Right lobe of liver (tissue), 6 donors: Measurements from ENCODE around the gene CHKB. TPM values are rescaled to one million over a fixed set of nuclear protein-coding genes. Genes with fewer than 3 reads are reported as not detected.

Experiments
- ATAC-seq, 4 donors: fragments of 200-7000 bp; cut with Tn5 transposase; one replicate each; pipeline ENCODE4 v1.9.1; 2020; ENCODE audit warnings: mild to moderate bottlenecking in 4 of 4, moderate library complexity in 4 of 4
- DNase-seq, 3 donors: peaks; one replicate each; pipeline ENCODE4 v3.0.0-alpha.2; 2020
- H3K27ac ChIP-seq, 3 donors: fragments of 200-600 bp; one replicate each; pipeline ENCODE4 v1.8.0; 2022
- H3K27me3 ChIP-seq, 2 donors: fragments of 200-600 bp; one replicate each; pipeline ENCODE4 v1.8.0; 2022
- H3K36me3 ChIP-seq, 4 donors: fragments of 200-600 bp; sonication (generic) in 1 of 4; one replicate each; pipeline versions ENCODE4 v1.5.1 to v1.8.0; 2017 to 2022; ENCODE audit warnings: control low read depth in 1 of 4
- H3K4me1 ChIP-seq, 4 donors: fragments of 200-600 bp; sonication (generic) in 1 of 4; one replicate each; pipeline versions ENCODE4 v1.5.1 to v1.8.0; 2017 to 2022; ENCODE audit warnings: control low read depth in 1 of 4
- H3K4me3 ChIP-seq, 3 donors: fragments of 200-600 bp; one replicate each; pipeline ENCODE4 v1.8.0; 2022
- H3K9me3 ChIP-seq, 4 donors: fragments of 200-600 bp; sonication (generic) in 1 of 4; one replicate each; pipeline versions ENCODE4 v1.5.1 to v1.8.0; 2017 to 2022; ENCODE audit warnings: control low read depth in 1 of 4
- CTCF ChIP-seq, 4 donors: fragments of 200-600 bp in 3 of 4; fragments of 450-650 bp in 1 of 4; IDR thresholded peaks; one replicate each; pipeline versions ENCODE4 v1.5.1 to v1.8.0; 2016 to 2022; ENCODE audit warnings: antibody characterized with exemption in 4 of 4, mild to moderate bottlenecking in 2 of 4
- POLR2A ChIP-seq: fragments of 450-650 bp; IDR thresholded peaks from one replicate; pipeline ENCODE4 v1.6.1; 2017; ENCODE audit warnings: antibody characterized with exemption, mild to moderate bottlenecking
- WGBS: methylation state at CpG from one replicate; pipeline ENCODE4 v1.1.6; 2018; ENCODE audit warnings: low coverage, low lambda C conversion rate; ENCODE audit not compliant: insufficient coverage; ENCODE audit errors: missing lambda C conversion rate; 5-methylcytosine and 5-hydroxymethylcytosine counted together
- intact Hi-C, 2 donors: fragments of 100-400 bp; cut with DNase I; formaldehyde crosslinking; loops; one replicate each; pipeline versions ENCODE4 v1.11.2 to v1.14.1; 2022
- total RNA-seq, 6 experiments: library from RNA; depleted of rRNA in 2 of 6; stranded (reverse); fragments of >200 nt in 2 of 6; fragmentation: NEBNext Ultra II Directional in 3 of 6; extraction: Animal tissue kit (Norgen Biotek cat#: 25700) in 3 of 6; gene quantifications; one replicate each; pipeline versions ENCODE4 v1.1.0 to v1.2.4, GENCODE V29; 2016 to 2023
- donor health status: DM: no; HTN: yes; CAD: no.
- donor health status: DM: no; HTN: no; CAD: no.
- donor health status: DM: no; HTN: no; CAD: no.
- donor health status: DM: no; HTN: yes; CAD: no.
- donor health status: DM: no; HTN: yes; CAD: no.

CHKB gene
- total RNA-seq, 6 experiments from 2014 or later, result 10.9 to 43.4 (median 26.7) TPM

DNA sequence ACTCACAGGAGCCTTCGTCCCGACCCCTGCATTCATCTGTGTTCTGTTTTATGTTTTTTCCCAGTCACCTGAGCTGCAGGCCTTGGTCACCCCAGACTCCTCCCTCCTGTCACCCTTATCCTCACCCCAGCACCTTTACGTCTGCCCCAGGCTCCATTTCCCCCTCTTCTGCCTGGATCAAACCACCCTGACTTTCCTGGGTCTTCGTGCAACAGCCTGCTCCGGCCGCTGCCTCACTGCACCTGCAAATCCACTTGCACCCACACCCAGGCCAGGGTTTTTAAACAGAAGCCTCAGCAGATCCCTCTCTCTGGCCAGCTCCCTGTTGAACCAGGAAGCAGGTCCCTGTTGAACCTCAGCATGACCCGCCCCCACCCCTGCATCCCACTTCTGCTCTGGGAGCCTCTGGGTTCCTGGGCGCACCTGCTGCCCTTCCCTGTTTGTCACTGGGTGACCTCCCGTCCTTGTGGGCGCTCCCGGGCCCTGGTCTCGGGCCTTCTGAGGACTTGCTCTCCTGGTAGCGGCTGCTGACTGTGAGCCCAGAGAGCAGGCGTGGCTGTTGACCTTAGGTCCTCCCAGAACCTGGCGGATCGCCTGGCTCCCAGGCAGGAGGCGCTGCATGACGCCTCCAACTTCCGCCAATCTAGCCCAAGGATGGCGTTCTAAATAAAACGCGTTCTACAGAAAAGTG lies 30.8 kb upstream of the CHKB start:
- TF ChIP-seq POLR2A, result peak; percentile 41
- TF ChIP-seq CTCF (IDR thresholded peaks at IDR 0.05), result peak in 3 of 4 donors; percentile 29 to 45 (median 37)
- DNase-seq (peak; percentile 88 to 91 (median 91)), ATAC-seq (peak; percentile 96 to 99 (median 98))
- H3K9me3 ChIP-seq, result no peaks in the 10 kb centered on the region
- no peaks in the 10 kb centered on the region for H3K36me3 ChIP-seq
- no peaks in the 10 kb centered on the region for H3K27me3 ChIP-seq
- 36% methylated on average over 16 of the region's 22 CpGs for WGBS
- peak overlapping the region in 2 of 3 donors; percentile 44 to 50 for H3K27ac ChIP-seq
- H3K4me3 ChIP-seq, result no peak overlapping the region
- H3K4me1 ChIP-seq, result peaks cover 0 to 10% (median 4%) of the 10 kb centered on the region in 4 donors
- intact Hi-C loops, result loop anchor here in 1 of 2 donors (10.0 kb wide), 1 partner anchor 89 kb away; the partner anchor contains the start of gene SCO2

- intact Hi-C loops, result loop anchor here in 1 of 2 donors (10.0 kb wide), 1 partner anchor 88 kb away; the partner anchor contains the start of gene SCO2
- Histone ChIP-seq H3K4me1 (peaks cover 0 to 10% (median 4%) of the 10 kb centered on the region in 4 donors), H3K36me3 (no peaks in the 10 kb centered on the region), H3K9me3 (no peaks in the 10 kb centered on the region), H3K4me3 (no peak overlapping the region), H3K27ac (peak overlapping the region in 1 of 3 donors; percentile 50), H3K27me3 (no peaks in the 10 kb centered on the region)
- TF ChIP-seq CTCF (IDR thresholded peaks at IDR 0.05), result no peak
- TF ChIP-seq POLR2A, result no peak
- DNase-seq (no peak), ATAC-seq (peak in 3 of 4 donors; percentile 16 to 53 (median 33))
- WGBS, result 50% methylated on average over 13 of the region's 31 CpGs
Observed at GRCh38 chr22:50612528-50613221, 30.0 kb upstream of the CHKB start.

- H3K9me3 ChIP-seq, result no peaks in the 10 kb centered on the region
- TF ChIP-seq CTCF (IDR thresholded peaks at IDR 0.05) (no peak), POLR2A (no peak)
- H3K27me3 ChIP-seq, result no peaks in the 10 kb centered on the region
- ATAC-seq, result no peak
- no peaks in the 10 kb centered on the region for H3K36me3 ChIP-seq
- no peak overlapping the region for H3K4me3 ChIP-seq
- intact Hi-C loops, result loop anchor here in 1 of 2 donors (10.0 kb wide), 1 partner anchor 87 kb away; the partner anchor contains the start of gene SCO2
- WGBS, result 54% methylated on average over 5 of the region's 6 CpGs
- peaks cover 0 to 10% (median 4%) of the 10 kb centered on the region in 4 donors for H3K4me1 ChIP-seq
- H3K27ac ChIP-seq, result no peak overlapping the region
- DNase-seq, result no peak
Observed at GRCh38 chr22:50612168-50612527, 29.5 kb upstream of the CHKB start.

DNA sequence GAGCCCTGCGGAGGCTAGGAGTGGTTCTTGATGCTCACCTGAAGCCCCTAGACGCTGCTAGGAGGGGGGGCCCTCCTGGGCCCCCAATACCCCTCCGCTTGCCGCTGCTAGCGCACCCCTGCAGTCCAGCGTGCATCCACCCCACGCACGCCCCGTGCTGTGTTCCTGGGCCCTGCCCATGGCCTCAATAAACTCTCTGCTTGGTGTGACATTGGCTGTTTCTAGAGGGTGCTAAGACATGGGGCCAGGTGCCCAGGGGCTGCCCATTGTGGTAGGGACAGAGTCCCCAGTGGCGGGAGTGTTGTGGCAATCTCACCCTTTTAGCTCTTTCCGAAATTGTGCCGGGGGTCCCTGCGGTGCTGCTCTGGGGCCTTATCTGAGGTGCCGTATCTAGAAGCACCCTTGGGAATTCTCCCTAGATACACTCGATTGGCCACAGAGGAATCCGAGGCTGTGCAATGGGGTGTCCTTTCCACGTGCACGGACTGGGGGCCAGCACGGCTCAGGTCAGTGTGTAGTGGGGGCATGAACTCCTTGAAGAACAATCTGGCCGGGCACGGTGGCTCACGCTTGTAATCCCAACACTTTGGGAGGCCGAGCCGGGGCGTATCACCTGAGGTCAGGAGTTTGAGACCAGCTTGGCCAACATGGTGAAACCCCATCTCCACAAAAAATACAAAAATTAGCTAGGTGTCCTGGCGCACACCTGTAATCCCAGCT lies 28.9 kb upstream of the CHKB start:
- ATAC-seq (no peak), DNase-seq (no peak)
- Histone ChIP-seq H3K4me3 (no peak overlapping the region), H3K4me1 (peaks cover 0 to 10% (median 4%) of the 10 kb centered on the region in 4 donors), H3K27ac (no peak overlapping the region), H3K36me3 (no peaks in the 10 kb centered on the region), H3K27me3 (no peaks in the 10 kb centered on the region), H3K9me3 (no peaks in the 10 kb centered on the region)
- TF ChIP-seq CTCF (IDR thresholded peaks at IDR 0.05) (no peak), POLR2A (no peak)
- intact Hi-C loops, result loop anchor here in 1 of 2 donors (10.0 kb wide), 1 partner anchor 87 kb away; the partner anchor contains the start of gene SCO2
- WGBS, result 90% methylated on average over 2 of the region's 26 CpGs
